ENCODE measurements around the gene IGFL1. TPM values are rescaled to one million over a fixed set of nuclear protein-coding genes. Genes with fewer than 3 reads are reported as not detected.

Gene IGFL1
- total RNA-seq, 1 experiment from 2014 or later, result not detected

DNA sequence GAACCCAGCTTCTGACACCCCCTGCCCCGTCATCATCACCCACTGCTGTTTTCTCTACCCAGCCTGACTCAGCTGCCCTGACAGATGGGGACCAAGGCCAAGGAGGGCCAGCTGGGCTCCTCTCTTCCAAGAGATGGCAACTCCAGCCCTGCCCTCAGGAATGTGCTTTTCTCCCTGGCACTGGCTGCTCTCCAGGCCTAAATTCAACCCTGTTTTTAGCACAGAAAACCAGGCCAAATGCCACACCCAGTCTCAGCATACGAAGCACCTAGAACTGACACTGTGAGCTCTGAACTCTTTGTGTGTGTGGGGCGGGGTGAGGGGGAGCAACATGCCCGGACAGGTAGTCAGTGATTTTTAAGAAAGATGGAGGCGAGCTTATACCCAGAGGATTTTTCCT is 23.4 kb upstream of the IGFL1 start:
- CTCF ChIA-PET, result no interaction called here
- RAD21 ChIA-PET (ENCODE audit: low non-redundant PET in 1 of 2, low total read pairs in 2 of 2, uncharacterized antibody in 2 of 2, unreplicated experiment in 2 of 2), result no interaction called here
- Histone ChIP-seq H3K36me3 (ENCODE audit: control insufficient read depth in 1 of 2, insufficient read depth in 2 of 2, low read length in 2 of 2) (no peaks in the 10 kb centered on the region), H3K4me1 (ENCODE audit: control insufficient read depth in 1 of 2, insufficient read depth in 2 of 2, low read length in 2 of 2) (peaks cover 24 to 63% of the 10 kb centered on the region in 2 experiments), H4K20me1 (ENCODE audit: insufficient read depth) (no peaks in the 10 kb centered on the region), H2AFZ (ENCODE audit: low read depth, low read length, poor library complexity, severe bottlenecking) (no peak overlapping the region), H3K27me3 (ENCODE audit: insufficient read depth, low read length) (0 out of 2 replicates have a peak, but pooled peaks cover 3% of the 10 kb centered on the region), H3K9ac (ENCODE audit: low read length) (no peak overlapping the region), H3K4me3 (replicated peaks in 1 of 2; ENCODE audit: low read depth in 1 of 2, low read length in 2 of 2) (no peak overlapping the region), H3K79me2 (ENCODE audit: insufficient read depth, low read length) (no peaks in the 10 kb centered on the region), H3K9me3 (ENCODE audit: control insufficient read depth in 1 of 2, insufficient read depth in 1 of 2, low read depth in 1 of 2, low read length in 2 of 2) (no peaks in the 10 kb centered on the region), H3K27ac (ENCODE audit: low read depth, low read length) (no peak overlapping the region), H3K9me2 (ENCODE audit: insufficient read depth) (no peaks in the 10 kb centered on the region), H3K4me2 (ENCODE audit: low read length) (peak overlapping the region; percentile 28; the same call in 1 of the 2 replicates)
- TF ChIP-seq POLR2AphosphoS5 (IDR thresholded peaks at IDR 0.05; ENCODE audit: low read depth, low read length) (no peak), SIN3A (IDR thresholded peaks at IDR 0.05; ENCODE audit: low read depth) (no peak), EGR1 (IDR thresholded peaks at IDR 0.05; ENCODE audit: low read depth) (no peak), FOSL1 (IDR thresholded peaks at IDR 0.05; ENCODE audit: low read depth) (no peak), CTCF (IDR thresholded peaks at IDR 0.05 in 2 of 3, conservative IDR thresholded peaks at IDR 0.05 in 1 of 3; ENCODE audit: borderline replicate concordance in 1 of 3, insufficient read depth in 1 of 3, low read depth in 2 of 3, low read length in 2 of 3) (no peak), YY1 (IDR thresholded peaks at IDR 0.05; ENCODE audit: extremely low read depth, insufficient replicate concordance, low read depth, low read length) (no peak)
- TF ChIP-seq, protein P1, sequence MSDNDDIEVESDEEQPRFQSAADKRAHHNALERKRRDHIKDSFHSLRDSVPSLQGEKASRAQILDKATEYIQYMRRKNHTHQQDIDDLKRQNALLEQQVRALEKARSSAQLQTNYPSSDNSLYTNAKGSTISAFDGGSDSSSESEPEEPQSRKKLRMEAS (IDR thresholded peaks at IDR 0.05), result no peak
- TF ChIP-seq, protein P2, sequence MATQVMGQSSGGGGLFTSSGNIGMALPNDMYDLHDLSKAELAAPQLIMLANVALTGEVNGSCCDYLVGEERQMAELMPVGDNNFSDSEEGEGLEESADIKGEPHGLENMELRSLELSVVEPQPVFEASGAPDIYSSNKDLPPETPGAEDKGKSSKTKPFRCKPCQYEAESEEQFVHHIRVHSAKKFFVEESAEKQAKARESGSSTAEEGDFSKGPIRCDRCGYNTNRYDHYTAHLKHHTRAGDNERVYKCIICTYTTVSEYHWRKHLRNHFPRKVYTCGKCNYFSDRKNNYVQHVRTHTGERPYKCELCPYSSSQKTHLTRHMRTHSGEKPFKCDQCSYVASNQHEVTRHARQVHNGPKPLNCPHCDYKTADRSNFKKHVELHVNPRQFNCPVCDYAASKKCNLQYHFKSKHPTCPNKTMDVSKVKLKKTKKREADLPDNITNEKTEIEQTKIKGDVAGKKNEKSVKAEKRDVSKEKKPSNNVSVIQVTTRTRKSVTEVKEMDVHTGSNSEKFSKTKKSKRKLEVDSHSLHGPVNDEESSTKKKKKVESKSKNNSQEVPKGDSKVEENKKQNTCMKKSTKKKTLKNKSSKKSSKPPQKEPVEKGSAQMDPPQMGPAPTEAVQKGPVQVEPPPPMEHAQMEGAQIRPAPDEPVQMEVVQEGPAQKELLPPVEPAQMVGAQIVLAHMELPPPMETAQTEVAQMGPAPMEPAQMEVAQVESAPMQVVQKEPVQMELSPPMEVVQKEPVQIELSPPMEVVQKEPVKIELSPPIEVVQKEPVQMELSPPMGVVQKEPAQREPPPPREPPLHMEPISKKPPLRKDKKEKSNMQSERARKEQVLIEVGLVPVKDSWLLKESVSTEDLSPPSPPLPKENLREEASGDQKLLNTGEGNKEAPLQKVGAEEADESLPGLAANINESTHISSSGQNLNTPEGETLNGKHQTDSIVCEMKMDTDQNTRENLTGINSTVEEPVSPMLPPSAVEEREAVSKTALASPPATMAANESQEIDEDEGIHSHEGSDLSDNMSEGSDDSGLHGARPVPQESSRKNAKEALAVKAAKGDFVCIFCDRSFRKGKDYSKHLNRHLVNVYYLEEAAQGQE (IDR thresholded peaks at IDR 0.05; ENCODE audit: low read depth), result no peak
- BruUV-seq (replicated peaks), result no TSS peak
- intact Hi-C loops (cut with micrococcal nuclease), result no loop called here
- DNase-seq (ENCODE audit: low read depth, low spot score), result no peak
- POLR2A ChIA-PET, result no interaction called here
- no peak for ATAC-seq
